GM23338 (cell line): ENCODE data around the gene LSM3. TPM values are rescaled to one million over a fixed set of nuclear protein-coding genes. Genes with fewer than 3 reads are reported as not detected.

Experiments
- ATAC-seq: fragments of 200-7000 bp; cut with Tn5 transposase; 3 replicates; pipeline ENCODE4 v1.9.1; 2020
- DNase-seq: peaks from one replicate; pipeline ENCODE4 v3.0.0-alpha.2; 2015; ENCODE audit warnings: low spot score
- H2AFZ ChIP-seq: fragments of 200-600 bp; sonication (generic); 2 replicates; pipeline ENCODE4 v1.8.0; 2016; ENCODE audit warnings: antibody characterized with exemption, mild to moderate bottlenecking, moderate library complexity
- H3F3A ChIP-seq: fragments of 200-600 bp; sonication (generic); replicated peaks from 2 replicates; pipeline ENCODE4 v1.8.0; 2017; ENCODE audit warnings: antibody characterized with exemption, mixed run types, low read depth
- H3K27ac ChIP-seq: fragments of 200-600 bp; sonication (generic); 2 replicates; pipeline ENCODE4 v1.6.1; 2016; ENCODE audit warnings: low read depth
- H3K27me3 ChIP-seq: fragments of 200-600 bp; sonication (generic); 2 replicates; pipeline ENCODE4 v1.8.0; 2016; ENCODE audit warnings: mild to moderate bottlenecking, mixed run types, moderate library complexity; ENCODE audit not compliant: insufficient read depth
- H3K36me3 ChIP-seq: fragments of 200-600 bp; sonication (generic); 2 replicates; pipeline ENCODE4 v1.8.0; 2016; ENCODE audit warnings: mild to moderate bottlenecking; ENCODE audit not compliant: insufficient read depth
- H3K4me1 ChIP-seq: fragments of 200-600 bp; sonication (generic); 2 replicates; pipeline ENCODE4 v1.8.0; 2016; ENCODE audit warnings: mild to moderate bottlenecking, moderate library complexity; ENCODE audit not compliant: insufficient read depth
- H3K4me2 ChIP-seq: fragments of 200-600 bp; sonication (generic); 2 replicates; pipeline ENCODE4 v1.7.1; 2017; ENCODE audit warnings: mixed run types
- H3K4me3 ChIP-seq: fragments of 200-600 bp; sonication (generic); 2 replicates; pipeline ENCODE4 v1.6.1; 2016; ENCODE audit warnings: mixed run types
- H3K79me2 ChIP-seq: fragments of 200-600 bp; sonication (generic); replicated peaks from 2 replicates; pipeline ENCODE4 v1.8.0; 2017; ENCODE audit warnings: mild to moderate bottlenecking; ENCODE audit not compliant: insufficient read depth
- H3K9me2 ChIP-seq: fragments of 200-600 bp; sonication (generic); 2 replicates; pipeline ENCODE4 v1.8.0; 2017; ENCODE audit not compliant: insufficient read depth
- H4K20me1 ChIP-seq: fragments of 200-600 bp; sonication (generic); replicated peaks from 2 replicates; pipeline ENCODE4 v1.8.0; 2017; ENCODE audit warnings: mild to moderate bottlenecking; ENCODE audit not compliant: insufficient read depth
- H3K27ac Mint-ChIP-seq: 2 replicates; pipeline ENCODE4 v1.8.0; 2020; ENCODE audit warnings: inconsistent platforms, mild to moderate bottlenecking, moderate library complexity, mixed read lengths
- H3K27me3 Mint-ChIP-seq: 3 replicates; pipeline ENCODE4 v1.8.0; 2022; ENCODE audit warnings: low read depth, mild to moderate bottlenecking, moderate library complexity, mixed read lengths, inconsistent platforms; ENCODE audit not compliant: insufficient read depth, poor library complexity
- H3K36me3 Mint-ChIP-seq: 3 replicates; pipeline ENCODE4 v1.8.0; 2021; ENCODE audit warnings: low read depth, mild to moderate bottlenecking, inconsistent platforms, moderate library complexity, mixed read lengths
- H3K4me1 Mint-ChIP-seq: 3 replicates; pipeline ENCODE4 v1.8.0; 2020; ENCODE audit warnings: mild to moderate bottlenecking, inconsistent platforms, mixed read lengths
- H3K4me3 Mint-ChIP-seq: 3 replicates; pipeline ENCODE4 v1.8.0; 2021; ENCODE audit warnings: moderate library complexity, mild to moderate bottlenecking, inconsistent platforms, mixed read lengths
- H3K9me3 Mint-ChIP-seq: 3 replicates; pipeline ENCODE4 v1.8.0; 2020; ENCODE audit warnings: moderate library complexity, mild to moderate bottlenecking, inconsistent platforms, mixed read lengths
- CREB1 ChIP-seq: fragments of 250-450 bp; sonication (Bioruptor Pico); IDR thresholded peaks from 2 replicates; pipeline ENCODE4 v1.5.0; 2020; ENCODE audit warnings: low read depth, mild to moderate bottlenecking, moderate library complexity
- CTCF ChIP-seq, 2 experiments: fragments of 200-600 bp in 1 of 2; sonication (generic) in 1 of 2; conservative IDR thresholded peaks; 2 replicates each; pipeline versions ENCODE4 v1.5.1 to v1.6.1; 2016 to 2017; ENCODE audit warnings: antibody characterized with exemption in 2 of 2, low read depth in 2 of 2, mild to moderate bottlenecking in 2 of 2, moderate library complexity in 1 of 2
- ETS1 ChIP-seq: IDR thresholded peaks from 2 replicates; pipeline ENCODE4 v1.6.1; 2016; ENCODE audit warnings: antibody characterized with exemption
- EZH2phosphoT487 ChIP-seq: fragments of 200-600 bp; sonication (generic); IDR thresholded peaks from one replicate; pipeline ENCODE4 v1.8.1; 2018; ENCODE audit warnings: antibody characterized with exemption; ENCODE audit not compliant: unreplicated experiment
- JUNB ChIP-seq: IDR thresholded peaks from one replicate; pipeline ENCODE4 v1.6.1; 2016; ENCODE audit warnings: antibody characterized with exemption; ENCODE audit not compliant: unreplicated experiment
- POLR2AphosphoS5 ChIP-seq: IDR thresholded peaks from 2 replicates; pipeline ENCODE4 v1.6.1; 2016; ENCODE audit warnings: antibody characterized with exemption, low read depth
- STAT1 ChIP-seq: IDR thresholded peaks from one replicate; pipeline ENCODE4 v1.6.1; 2016; ENCODE audit warnings: antibody characterized with exemption; ENCODE audit not compliant: unreplicated experiment
- ZNF114 ChIP-seq: fragments of 250-450 bp; sonication (Bioruptor Pico); IDR thresholded peaks from 2 replicates; pipeline ENCODE4 v1.5.0; 2020; ENCODE audit warnings: mild to moderate bottlenecking, moderate library complexity
- ZNF462 ChIP-seq: fragments of 250-450 bp; sonication (Bioruptor Pico); IDR thresholded peaks from 2 replicates; pipeline ENCODE4 v1.5.0; 2020; ENCODE audit warnings: mild to moderate bottlenecking, moderate library complexity
- polyA plus RNA-seq: library from polyadenylated mRNA; unstranded; fragments of >200 nt; fragmentation: Nextera tagmentation; extraction: Ambion mirVana; gene quantifications from 2 replicates; pipeline ENCODE4 v1.2.1, GENCODE V29; 2016
- total RNA-seq: library from RNA; depleted of rRNA; stranded (reverse); fragments of >200 nt; shearing (Covaris generic); gene quantifications from 2 replicates; pipeline ENCODE4 v1.2.3, GENCODE V29; 2014
- TF ChIP-seq, protein P1 (sequence below): IDR thresholded peaks from one replicate; pipeline ENCODE4 v1.6.1; 2018; ENCODE audit warnings: antibody characterized with exemption; ENCODE audit not compliant: unreplicated experiment

Gene LSM3
- total and polyA plus RNA-seq, 2 experiments from 2014 or later = 20.1 to 71.5 TPM

GRCh38 chr3:14172496-14172895, 6.1 kb upstream of the LSM3 start:
- H3K27me3 ChIP-seq = no peaks in the 10 kb centered on the region
- no peaks in the 10 kb centered on the region; the same call in none of the 2 replicates for H4K20me1 ChIP-seq
- H3K9me2 ChIP-seq = no peaks in the 10 kb centered on the region
- H3K4me1 Mint-ChIP-seq = peaks cover 16% of the 10 kb centered on the region
- no peak overlapping the region for H3K4me3 Mint-ChIP-seq
- H3K36me3 Mint-ChIP-seq = peaks cover 42% of the 10 kb centered on the region
- ATAC-seq (no peak), DNase-seq (no peak)
- no peak overlapping the region for H3K4me2 ChIP-seq
- no peak overlapping the region for H3K4me3 ChIP-seq
- TF ChIP-seq POLR2AphosphoS5 (no peak), EZH2phosphoT487 (no peak), ETS1 (no peak), CTCF (conservative IDR thresholded peaks at IDR 0.05; ENCODE audit: low read depth in 2 of 2) (no peak), STAT1 (no peak), JUNB (no peak), ZNF114 (CRISPR knock-in tag) (no peak), CREB1 (CRISPR knock-in tag) (no peak), ZNF462 (CRISPR knock-in tag) (no peak)
- TF ChIP-seq, protein P1, sequence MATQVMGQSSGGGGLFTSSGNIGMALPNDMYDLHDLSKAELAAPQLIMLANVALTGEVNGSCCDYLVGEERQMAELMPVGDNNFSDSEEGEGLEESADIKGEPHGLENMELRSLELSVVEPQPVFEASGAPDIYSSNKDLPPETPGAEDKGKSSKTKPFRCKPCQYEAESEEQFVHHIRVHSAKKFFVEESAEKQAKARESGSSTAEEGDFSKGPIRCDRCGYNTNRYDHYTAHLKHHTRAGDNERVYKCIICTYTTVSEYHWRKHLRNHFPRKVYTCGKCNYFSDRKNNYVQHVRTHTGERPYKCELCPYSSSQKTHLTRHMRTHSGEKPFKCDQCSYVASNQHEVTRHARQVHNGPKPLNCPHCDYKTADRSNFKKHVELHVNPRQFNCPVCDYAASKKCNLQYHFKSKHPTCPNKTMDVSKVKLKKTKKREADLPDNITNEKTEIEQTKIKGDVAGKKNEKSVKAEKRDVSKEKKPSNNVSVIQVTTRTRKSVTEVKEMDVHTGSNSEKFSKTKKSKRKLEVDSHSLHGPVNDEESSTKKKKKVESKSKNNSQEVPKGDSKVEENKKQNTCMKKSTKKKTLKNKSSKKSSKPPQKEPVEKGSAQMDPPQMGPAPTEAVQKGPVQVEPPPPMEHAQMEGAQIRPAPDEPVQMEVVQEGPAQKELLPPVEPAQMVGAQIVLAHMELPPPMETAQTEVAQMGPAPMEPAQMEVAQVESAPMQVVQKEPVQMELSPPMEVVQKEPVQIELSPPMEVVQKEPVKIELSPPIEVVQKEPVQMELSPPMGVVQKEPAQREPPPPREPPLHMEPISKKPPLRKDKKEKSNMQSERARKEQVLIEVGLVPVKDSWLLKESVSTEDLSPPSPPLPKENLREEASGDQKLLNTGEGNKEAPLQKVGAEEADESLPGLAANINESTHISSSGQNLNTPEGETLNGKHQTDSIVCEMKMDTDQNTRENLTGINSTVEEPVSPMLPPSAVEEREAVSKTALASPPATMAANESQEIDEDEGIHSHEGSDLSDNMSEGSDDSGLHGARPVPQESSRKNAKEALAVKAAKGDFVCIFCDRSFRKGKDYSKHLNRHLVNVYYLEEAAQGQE = no peak
- H3K36me3 ChIP-seq = peaks cover 42% of the 10 kb centered on the region
- H2AFZ ChIP-seq = no peak overlapping the region
- no peaks in the 10 kb centered on the region for H3F3A ChIP-seq
- peaks cover 38% of the 10 kb centered on the region for H3K79me2 ChIP-seq
- no peak overlapping the region for H3K27ac Mint-ChIP-seq
- no peaks in the 10 kb centered on the region for H3K9me3 Mint-ChIP-seq
- peaks cover 3% of the 10 kb centered on the region; the same call in 1 of the 2 replicates for H3K4me1 ChIP-seq
- no peaks in the 10 kb centered on the region for H3K27me3 Mint-ChIP-seq
- no peak overlapping the region for H3K27ac ChIP-seq
